ENCODE measurements around the gene SORCS3. TPM values are rescaled to one million over a fixed set of nuclear protein-coding genes. Genes with fewer than 3 reads are reported as not detected.

SORCS3 gene
- total and polyA plus RNA-seq, 10 of the 15 experiments (the other 5 are each of a cell fraction or from before 2014, with no cell fraction given): 0.01 to 0.04 (median 0.02) TPM; not detected in 7

- H3K36me3 ChIP-seq (ENCODE audit: control insufficient read depth in 2 of 2, insufficient read depth in 2 of 2, low read length in 1 of 2): no peaks in the 10 kb centered on the region
- H3K27ac ChIP-seq (ENCODE audit: control insufficient read depth, insufficient read depth): no peak overlapping the region
- FAIRE-seq (no peak), ATAC-seq (no peak), DNase-seq (ENCODE audit: low read depth, low spot score) (no peak)
- no peak overlapping the region for H3K4me2 ChIP-seq (ENCODE audit: control insufficient read depth, insufficient read depth)
- SMC1A ChIA-PET (ENCODE audit: uncharacterized antibody, unreplicated experiment): no interaction called here
- CTCF ChIA-PET: no interaction called here
- H2AFZ ChIP-seq (ENCODE audit: control insufficient read depth, low read depth, low read length): no peak overlapping the region
- POLR2A ChIA-PET: no interaction called here
- no peaks in the 10 kb centered on the region; the same call in 2 of the 3 replicates for H3K9me3 ChIP-seq (replicated peaks; ENCODE audit: control insufficient read depth, insufficient read depth, low read length)
- intact Hi-C loops (cut with micrococcal nuclease; ENCODE audit: unreplicated experiment): no loop called here
- H3K4me1 ChIP-seq (ENCODE audit: control insufficient read depth, insufficient read depth, low read length): no peaks in the 10 kb centered on the region
- H3K79me2 ChIP-seq (ENCODE audit: control insufficient read depth, insufficient read depth, low read length): no peaks in the 10 kb centered on the region
- RAD21 ChIA-PET (ENCODE audit: unreplicated experiment): no interaction called here
- 18% methylated on average over 56 of the region's 82 CpGs for WGBS (ENCODE audit: insufficient coverage, insufficient replicate concordance, low lambda C conversion rate, missing lambda C conversion rate)
- in situ Hi-C loops (cut with MboI): no loop called here
- no peak overlapping the region for H3K9ac ChIP-seq (ENCODE audit: control insufficient read depth, insufficient read depth, low read length)
- H4K20me1 ChIP-seq (ENCODE audit: control insufficient read depth, insufficient read depth): no peaks in the 10 kb centered on the region
- no TSS peak for BruUV-seq (replicated peaks)
- H3K4me3 ChIP-seq: no peak overlapping the region
- H3K27me3 ChIP-seq (replicated peaks in 1 of 2; ENCODE audit: control insufficient read depth in 2 of 2, insufficient read depth in 2 of 2, low read length in 1 of 2): peaks cover 2 to 13% of the 10 kb centered on the region in 2 experiments; a peak in 2 of 4 replicates
- no peak for TF ChIP-seq ZNF592 (IDR thresholded peaks at IDR 0.05)
- TF ChIP-seq BMI1 (IDR thresholded peaks at IDR 0.05; ENCODE audit: borderline replicate concordance): no peak
- no peak for TF ChIP-seq MLLT1 (IDR thresholded peaks at IDR 0.05)
- no peak for TF ChIP-seq ZNF274 (IDR thresholded peaks at IDR 0.05; ENCODE audit: insufficient read depth, insufficient read length)
- TF ChIP-seq IKZF1 (conservative IDR thresholded peaks at IDR 0.05): no peak
- no peak for TF ChIP-seq E4F1 (IDR thresholded peaks at IDR 0.05; ENCODE audit: borderline replicate concordance, partially characterized antibody)
- no peak for TF ChIP-seq CEBPZ (IDR thresholded peaks at IDR 0.05; ENCODE audit: low read depth, low read length)
- no peak for TF ChIP-seq EP300 (IDR thresholded peaks at IDR 0.05; ENCODE audit: borderline replicate concordance in 1 of 2, control insufficient read depth in 1 of 2, low read depth in 2 of 2, low read length in 2 of 2)
- TF ChIP-seq USF2 (IDR thresholded peaks at IDR 0.05; ENCODE audit: borderline replicate concordance, low read depth, low read length): no peak
These were observed 527 bp upstream of the SORCS3 start for GRCh38 chr10:104640339-104641186.

Measured in GM12878 (cell line).